ENCODE data around the gene TPRG1. TPM values are rescaled to one million over a fixed set of nuclear protein-coding genes. Genes with fewer than 3 reads are reported as not detected.

The TPRG1 gene
- total and polyA plus RNA-seq, 2 donors (not counting 3 experiments of a cell fraction or from before 2014, with no cell fraction given), result 0.30 TPM; not detected in 1

DNA sequence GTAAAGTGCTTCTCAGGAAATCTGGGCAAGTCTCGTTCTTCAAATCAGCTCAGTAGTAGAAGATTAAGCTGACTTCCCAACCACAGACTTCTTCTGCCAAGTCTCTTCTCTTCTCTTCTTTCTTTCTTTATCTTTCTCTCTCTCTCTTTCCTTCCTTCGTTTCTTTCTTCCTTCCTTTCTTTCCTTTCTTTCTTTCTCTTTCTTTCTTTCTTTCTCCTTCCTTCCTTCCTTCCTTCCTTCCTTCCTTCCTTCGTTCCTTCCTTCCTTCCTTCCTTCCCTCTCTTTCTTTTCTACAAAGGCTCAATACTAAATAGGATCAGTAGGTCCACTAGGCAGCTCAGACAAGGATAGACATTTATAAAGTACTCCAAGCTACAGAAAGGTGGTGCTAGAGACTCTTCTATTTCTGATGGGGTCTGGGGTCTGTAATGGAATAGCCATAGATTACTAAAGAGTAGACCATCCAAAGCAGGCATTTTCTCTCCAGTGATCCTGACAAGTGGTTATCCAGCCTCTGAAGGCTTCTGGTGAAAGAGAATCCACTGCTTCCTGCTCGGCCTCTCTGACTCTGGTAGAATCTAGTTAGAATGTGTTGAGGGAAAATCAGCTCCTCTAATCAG lies 100.8 kb downstream of the TPRG1 start:
- POLR2A ChIA-PET, result no interaction called here
- intact Hi-C loops (cut with micrococcal nuclease) (no loop called here), dilution Hi-C loops (cut with MboI; ENCODE audit: extremely low pct_ligation_motif_present, low sequenced_read_pairs) (no loop called here)
- no peaks in the 10 kb centered on the region for H3K9me1 ChIP-seq (replicated peaks; ENCODE audit: control insufficient read depth, extremely low read depth, insufficient read depth, low read length)
- no peak overlapping the region for H3K27ac ChIP-seq (ENCODE audit: insufficient read depth, low read depth, low read length)
- H2AFZ ChIP-seq (ENCODE audit: low read depth, low read length), result no peak overlapping the region
- no peaks in the 10 kb centered on the region for H3K27me3 ChIP-seq (ENCODE audit: control insufficient read depth in 2 of 2, insufficient read depth in 2 of 2, low read length in 2 of 2)
- no peaks in the 10 kb centered on the region for H4K20me1 ChIP-seq (replicated peaks; ENCODE audit: control insufficient read depth, extremely low read depth, insufficient read depth, low read length)
- no peaks in the 10 kb centered on the region for H3K36me3 ChIP-seq (ENCODE audit: control insufficient read depth in 2 of 2, extremely low read depth in 1 of 2, insufficient read depth in 2 of 2, low read length in 2 of 2)
- no peaks in the 10 kb centered on the region for H3K79me2 ChIP-seq (ENCODE audit: control insufficient read depth, insufficient read depth, low read length)
- CTCF ChIA-PET, result interaction anchor here (1.3 to 3.7 kb wide), 2 partner anchors 675 to 678 kb away, joined by 6 to 40 read pairs; no protein-coding TSS in a partner anchor
- DNase-seq (ENCODE audit: low read depth, low spot score) (no peak), FAIRE-seq (no peak)
- no peak overlapping the region for H3K4me3 ChIP-seq (replicated peaks in 1 of 3; ENCODE audit: insufficient read depth in 1 of 3, low read depth in 1 of 3, low read length in 3 of 3)
- H3K4me2 ChIP-seq (ENCODE audit: insufficient read depth, low read length), result no peak overlapping the region
- H3K9me3 ChIP-seq (replicated peaks; ENCODE audit: control insufficient read depth, insufficient read depth, low read length), result no peaks in the 10 kb centered on the region
- no peaks in the 10 kb centered on the region for H3K4me1 ChIP-seq (ENCODE audit: control insufficient read depth, extremely low read depth, insufficient read depth, low read length)
- BruUV-seq (replicated peaks), result no TSS peak
- TF ChIP-seq MYC (IDR thresholded peaks at IDR 0.05; ENCODE audit: low read depth, low read length), result no peak
- no peak for TF ChIP-seq JUN (IDR thresholded peaks at IDR 0.05; ENCODE audit: borderline replicate concordance, insufficient read depth, insufficient read length, low read depth)
- TF ChIP-seq MAX (IDR thresholded peaks at IDR 0.05; ENCODE audit: insufficient read depth, insufficient read length), result no peak
- TF ChIP-seq EZH2 (IDR thresholded peaks at IDR 0.05; ENCODE audit: borderline replicate concordance, low read depth, low read length, severe bottlenecking), result no peak
- TF ChIP-seq CTCF (IDR thresholded peaks at IDR 0.05; ENCODE audit: extremely low read depth in 1 of 2, insufficient read depth in 1 of 2, low read depth in 1 of 2, low read length in 2 of 2), result no peak
- no peak for TF ChIP-seq GATA2 (IDR thresholded peaks at IDR 0.05; ENCODE audit: insufficient read depth, insufficient read length, low read depth, low read length)
- TF ChIP-seq POLR2AphosphoS5 (IDR thresholded peaks at IDR 0.05; ENCODE audit: insufficient read depth, low read depth, low read length), result no peak
- no peak for TF ChIP-seq FOS (IDR thresholded peaks at IDR 0.05; ENCODE audit: borderline replicate concordance, insufficient read depth, low read length)
- TF ChIP-seq POLR2A (IDR thresholded peaks at IDR 0.05; ENCODE audit: low read depth, low read length), result no peak
- H3K9ac ChIP-seq (replicated peaks; ENCODE audit: extremely low read depth, insufficient read depth, low read length), result no peak overlapping the region

Data from endothelial cell of umbilical vein (primary cell).